BLaER1 treated with 17β-estradiol and CSF1 and Interleukin-3, amounts not matched to agents 10 nM and 100 nM (cell line): ENCODE data around the gene SSBP2.
"Not testable (repeated sequence)": the region's sequence is repeated elsewhere in the genome, so short reads cannot be mapped to it uniquely, and the experiment has no call there.

Source experiments
- H3K27ac ChIP-seq, 11 experiments: shearing (Covaris generic); formaldehyde crosslinking; 2 replicates each; pipeline ENCODE4 v1.8.1; 2022
- H3K27me3 ChIP-seq, 11 experiments: shearing (Covaris generic); formaldehyde crosslinking; 2 replicates each; pipeline ENCODE4 v1.8.1; 2022
- H3K36me3 ChIP-seq, 11 experiments: shearing (Covaris generic); formaldehyde crosslinking; 2 replicates each; pipeline ENCODE4 v1.8.1; 2022
- H3K4me1 ChIP-seq, 10 experiments: shearing (Covaris generic); formaldehyde crosslinking; 2 replicates each; pipeline ENCODE4 v1.8.1; 2022
- H3K4me2 ChIP-seq, 11 experiments: shearing (Covaris generic); formaldehyde crosslinking; 2 replicates each; pipeline ENCODE4 v1.8.1; 2022
- H3K4me3 ChIP-seq, 10 experiments: shearing (Covaris generic); formaldehyde crosslinking; 2 replicates each; pipeline ENCODE4 v1.8.1; 2022
- H3K9ac ChIP-seq, 11 experiments: shearing (Covaris generic); formaldehyde crosslinking; 2 replicates each; pipeline ENCODE4 v1.8.1; 2022
- H3K9me3 ChIP-seq, 11 experiments: shearing (Covaris generic); formaldehyde crosslinking; replicated peaks in 1 of 11; 2 replicates each; pipeline ENCODE4 v1.8.1; 2022
- H4K20me1 ChIP-seq, 11 experiments: shearing (Covaris generic); formaldehyde crosslinking; 2 replicates each; pipeline ENCODE4 v1.8.1; 2022
- Cebpa-rat ChIP-seq, 11 experiments: shearing (Covaris generic); IDR thresholded peaks; 2 replicates each; pipeline ENCODE4 v1.8.1; 2022

SSBP2 gene

GRCh38 chr5:81718300-81718699 lies 32.6 kb downstream of the SSBP2 start:
- Histone ChIP-seq H4K20me1 (peaks cover 0 to 95% (median 0%) of the 10 kb centered on the region in 11 experiments; a peak in 5 of 22 replicates), H3K36me3 (peaks cover 0 to 25% (median 5%) of the 10 kb centered on the region in 11 experiments; a peak in 12 of 22 replicates), H3K27ac (peak overlapping the region in 10 of 11 experiments; percentile 4 to 57 (median 33); a peak in 16 of 22 replicates), H3K9me3 (peaks cover 0 to 15% (median 0%) of the 10 kb centered on the region in 11 experiments; a peak in 5 of 22 replicates), H3K4me1 (peaks cover 16 to 51% (median 33%) of the 10 kb centered on the region in 10 experiments), H3K4me3 (no peak overlapping the region), H3K4me2 (peak overlapping the region; percentile 36 to 75 (median 60)), H3K9ac (peak overlapping the region in 6 of 11 experiments; percentile 1 to 26 (median 12); a peak in 2 of 22 replicates), H3K27me3 (no peaks in the 10 kb centered on the region)
- no peak for TF ChIP-seq Cebpa-rat (IDR thresholded peaks at IDR 0.05)

- no peak overlapping the region for H3K4me3 ChIP-seq
- H3K27me3 ChIP-seq = no peaks in the 10 kb centered on the region
- peaks cover 0 to 28% (median 5%) of the 10 kb centered on the region in 11 experiments; a peak in 12 of 22 replicates for H3K36me3 ChIP-seq
- H4K20me1 ChIP-seq = peaks cover 0 to 95% (median 0%) of the 10 kb centered on the region in 11 experiments; a peak in 5 of 22 replicates
- peaks cover 16 to 48% (median 33%) of the 10 kb centered on the region in 10 experiments for H3K4me1 ChIP-seq
- peaks cover 0 to 15% (median 0%) of the 10 kb centered on the region in 11 experiments; a peak in 5 of 22 replicates for H3K9me3 ChIP-seq
- peak overlapping the region; percentile 36 to 75 (median 60); a peak in 16 of 22 replicates for H3K4me2 ChIP-seq
- no peak for TF ChIP-seq Cebpa-rat (IDR thresholded peaks at IDR 0.05)
- H3K27ac ChIP-seq = peak overlapping the region in 9 of 11 experiments; percentile 4 to 57 (median 33); a peak in 14 of 22 replicates
- peak overlapping the region in 2 of 11 experiments; percentile 11 to 26; a peak in 1 of 22 replicates for H3K9ac ChIP-seq
Measured at GRCh38 chr5:81717860-81718259, 33.0 kb downstream of the SSBP2 start.

- Histone ChIP-seq H3K4me2 (no peak overlapping the region), H3K4me3 (no peak overlapping the region), H3K9me3 (peaks cover 0 to 15% (median 0%) of the 10 kb centered on the region in 11 experiments; a peak in 5 of 22 replicates), H3K36me3 (peaks cover 0 to 31% (median 9%) of the 10 kb centered on the region in 11 experiments; a peak in 13 of 22 replicates), H3K4me1 (peaks cover 16 to 47% (median 33%) of the 10 kb centered on the region in 10 experiments), H3K27ac (no peak overlapping the region), H3K9ac (no peak overlapping the region), H3K27me3 (no peaks in the 10 kb centered on the region), H4K20me1 (peaks cover 0 to 92% (median 0%) of the 10 kb centered on the region in 11 experiments; a peak in 5 of 22 replicates)
- no peak for TF ChIP-seq Cebpa-rat (IDR thresholded peaks at IDR 0.05)
Measured at GRCh38 chr5:81717226-81717625, 33.7 kb downstream of the SSBP2 start.

GRCh38 chr5:81714076-81714475 lies 36.8 kb downstream of the SSBP2 start:
- Histone ChIP-seq H4K20me1 (peaks cover 0 to 92% (median 0%) of the 10 kb centered on the region in 11 experiments; a peak in 5 of 22 replicates), H3K4me1 (peaks cover 9 to 16% (median 15%) of the 10 kb centered on the region in 10 experiments), H3K9me3 (peaks cover 0 to 15% (median 0%) of the 10 kb centered on the region in 11 experiments; a peak in 5 of 22 replicates), H3K36me3 (peaks cover 0 to 36% (median 9%) of the 10 kb centered on the region in 11 experiments; a peak in 14 of 22 replicates)
- H3K27ac ChIP-seq, H3K4me2 ChIP-seq, H3K4me3 ChIP-seq, H3K9ac ChIP-seq, H3K27me3 ChIP-seq: not testable (repeated sequence)

GRCh38 chr5:81708889-81709288 lies 42.0 kb downstream of the SSBP2 start:
- peaks cover 8 to 38% (median 19%) of the 10 kb centered on the region in 11 experiments; a peak in 19 of 22 replicates for H3K9me3 ChIP-seq
- no peak overlapping the region for H3K4me2 ChIP-seq
- H3K27me3 ChIP-seq = no peaks in the 10 kb centered on the region
- no peak for TF ChIP-seq Cebpa-rat (IDR thresholded peaks at IDR 0.05)
- H3K4me1 ChIP-seq = no peaks in the 10 kb centered on the region
- H3K9ac ChIP-seq = no peak overlapping the region
- no peak overlapping the region for H3K27ac ChIP-seq
- no peak overlapping the region for H3K4me3 ChIP-seq
- peaks cover 0 to 91% (median 0%) of the 10 kb centered on the region in 11 experiments; a peak in 4 of 22 replicates for H4K20me1 ChIP-seq
- H3K36me3 ChIP-seq = peaks cover 11 to 55% (median 30%) of the 10 kb centered on the region in 11 experiments; a peak in 21 of 22 replicates

GRCh38 chr5:81703840-81704239 lies 47.1 kb downstream of the SSBP2 start:
- peaks cover 0 to 91% (median 0%) of the 10 kb centered on the region in 11 experiments; a peak in 4 of 22 replicates for H4K20me1 ChIP-seq
- no peak overlapping the region for H3K4me2 ChIP-seq
- no peak for TF ChIP-seq Cebpa-rat (IDR thresholded peaks at IDR 0.05)
- H3K9me3 ChIP-seq = peaks cover 33 to 87% (median 63%) of the 10 kb centered on the region in 11 experiments
- no peak overlapping the region for H3K27ac ChIP-seq
- no peak overlapping the region for H3K9ac ChIP-seq
- peaks cover 32 to 83% (median 69%) of the 10 kb centered on the region in 11 experiments; a peak in 21 of 22 replicates for H3K36me3 ChIP-seq
- no peaks in the 10 kb centered on the region for H3K4me1 ChIP-seq
- no peaks in the 10 kb centered on the region for H3K27me3 ChIP-seq
- H3K4me3 ChIP-seq = no peak overlapping the region

GRCh38 chr5:81700166-81700565 lies 50.7 kb downstream of the SSBP2 start:
- Histone ChIP-seq H3K27me3 (no peaks in the 10 kb centered on the region), H3K4me2 (no peak overlapping the region), H3K9ac (no peak overlapping the region), H3K9me3 (peaks cover 24 to 67% (median 52%) of the 10 kb centered on the region in 11 experiments), H3K4me3 (0 out of 20 replicates have a peak overlapping the region, but pooled peaks of 1 of the 10 experiments have one; percentile 5), H4K20me1 (peaks cover 0 to 81% (median 0%) of the 10 kb centered on the region in 11 experiments; a peak in 4 of 22 replicates), H3K36me3 (peaks cover 28 to 74% (median 63%) of the 10 kb centered on the region in 11 experiments; a peak in 21 of 22 replicates), H3K27ac (no peak overlapping the region), H3K4me1 (no peaks in the 10 kb centered on the region)
- TF ChIP-seq Cebpa-rat (IDR thresholded peaks at IDR 0.05) = no peak

- H3K36me3 ChIP-seq = peaks cover 25 to 77% (median 59%) of the 10 kb centered on the region in 11 experiments; a peak in 21 of 22 replicates
- no peak for TF ChIP-seq Cebpa-rat (IDR thresholded peaks at IDR 0.05)
Measured at GRCh38 chr5:81698813-81699212, 52.1 kb downstream of the SSBP2 start.

More at GRCh38 chr5:81698813-81699212, 52.1 kb downstream of the SSBP2 start:
- peaks cover 0 to 3% (median 0%) of the 10 kb centered on the region in 10 experiments; a peak in 2 of 20 replicates for H3K4me1 ChIP-seq
- no peak overlapping the region for H3K4me2 ChIP-seq
- peaks cover 24 to 65% (median 48%) of the 10 kb centered on the region in 11 experiments for H3K9me3 ChIP-seq
- no peak overlapping the region for H3K9ac ChIP-seq
- H3K4me3 ChIP-seq = no peak overlapping the region
- H3K27ac ChIP-seq = no peak overlapping the region
- peaks cover 0 to 85% (median 0%) of the 10 kb centered on the region in 11 experiments; a peak in 4 of 22 replicates for H4K20me1 ChIP-seq
- no peaks in the 10 kb centered on the region for H3K27me3 ChIP-seq
